Thymus (tissue), 11 donors: ENCODE data around the gene TOR1A. TPM values are rescaled to one million over a fixed set of nuclear protein-coding genes. Genes with fewer than 3 reads are reported as not detected.

Experiments
- DNase-seq, 9 donors: peaks; one replicate each; pipeline ENCODE4 v3.0.0-alpha.2; 2013; ENCODE audit warnings: low spot score in 9 of 9, low read depth in 6 of 9, missing footprints in 1 of 9
- H3K27ac ChIP-seq, 2 donors: one replicate each; pipeline ENCODE4 v1.5.1; 2013; ENCODE audit warnings: control low read depth in 1 of 2, low read depth in 1 of 2, low read length in 1 of 2, mild to moderate bottlenecking in 1 of 2, moderate library complexity in 1 of 2
- H3K27me3 ChIP-seq, 2 donors: one replicate each; pipeline ENCODE4 v1.5.1; 2013; ENCODE audit warnings: low read length in 1 of 2; ENCODE audit not compliant: control insufficient read depth in 2 of 2, insufficient read depth in 1 of 2
- H3K36me3 ChIP-seq, 2 donors: one replicate each; pipeline ENCODE4 v1.5.1; 2013; ENCODE audit warnings: low read length in 1 of 2, mild to moderate bottlenecking in 1 of 2, moderate library complexity in 1 of 2; ENCODE audit not compliant: control insufficient read depth in 2 of 2, insufficient read depth in 2 of 2
- H3K4me1 ChIP-seq, 2 donors: one replicate each; pipeline ENCODE4 v1.5.1; 2013; ENCODE audit warnings: low read length in 2 of 2; ENCODE audit not compliant: control insufficient read depth in 2 of 2, insufficient read depth in 2 of 2
- H3K4me3 ChIP-seq, 2 donors: one replicate each; pipeline ENCODE4 v1.5.1; 2013; ENCODE audit warnings: low read length in 2 of 2, control low read depth in 1 of 2, mild to moderate bottlenecking in 1 of 2
- H3K9me3 ChIP-seq, 2 donors: one replicate each; pipeline ENCODE4 v1.5.1; 2013; ENCODE audit warnings: low read length in 1 of 2, mild to moderate bottlenecking in 1 of 2; ENCODE audit not compliant: control insufficient read depth in 2 of 2, insufficient read depth in 1 of 2
- WGBS: extraction: QIAGEN DNeasy Blood & Tissue Kit; methylation state at CpG from one replicate; pipeline ENCODE4 v1.1.7; 2013; 5-methylcytosine and 5-hydroxymethylcytosine counted together
- polyA plus RNA-seq: library from polyadenylated mRNA; stranded (reverse); fragments of 200-250 nt; gene quantifications from one replicate; pipeline ENCODE4 v1.2.3, GENCODE V29; 2013
- total RNA-seq: library from RNA; stranded (reverse); fragments of 120-200 nt; gene quantifications from one replicate; pipeline ENCODE4 v1.2.4, GENCODE V29; 2013
- donor health status: healthy.

The TOR1A gene
- total and polyA plus RNA-seq, 2 donors: 28.6 to 30.0 TPM

- Histone ChIP-seq H3K36me3 (no peaks in the 10 kb centered on the region), H3K9me3 (peaks cover 2 to 7% of the 10 kb centered on the region in 2 donors), H3K4me3 (no peak overlapping the region), H3K27me3 (peaks cover 0 to 35% of the 10 kb centered on the region in 2 donors), H3K4me1 (peaks cover 0 to 13% of the 10 kb centered on the region in 2 donors), H3K27ac (no peak overlapping the region)
- no peak for DNase-seq
- WGBS: 88% methylated on average over 20 of the region's 20 CpGs
These were observed 49.0 kb downstream of the TOR1A start for GRCh38 chr9:129774791-129775447.

GRCh38 chr9:129773262-129774048 is 50.5 kb downstream of the TOR1A start:
- peaks cover 0 to 29% of the 10 kb centered on the region in 2 donors for H3K27me3 ChIP-seq
- H3K27ac ChIP-seq: no peak overlapping the region
- no peak overlapping the region for H3K4me3 ChIP-seq
- H3K36me3 ChIP-seq: no peaks in the 10 kb centered on the region
- peaks cover 0 to 13% of the 10 kb centered on the region in 2 donors for H3K4me1 ChIP-seq
- H3K9me3 ChIP-seq: peaks cover 2 to 7% of the 10 kb centered on the region in 2 donors
- WGBS: 93% methylated on average over 10 of the region's 10 CpGs
- no peak for DNase-seq

- Histone ChIP-seq H3K4me3 (no peak overlapping the region), H3K27ac (no peak overlapping the region), H3K4me1 (no peaks in the 10 kb centered on the region), H3K36me3 (no peaks in the 10 kb centered on the region), H3K9me3 (no peaks in the 10 kb centered on the region), H3K27me3 (peaks cover 0 to 12% of the 10 kb centered on the region in 2 donors)
- 92% methylated on average over 5 of the region's 5 CpGs for WGBS
- DNase-seq: no peak
These were observed 53.2 kb downstream of the TOR1A start for GRCh38 chr9:129770741-129771140.

- H3K9me3 ChIP-seq: no peaks in the 10 kb centered on the region
- no peaks in the 10 kb centered on the region for H3K36me3 ChIP-seq
- peaks cover 0 to 6% of the 10 kb centered on the region in 2 donors for H3K27me3 ChIP-seq
- no peak overlapping the region for H3K27ac ChIP-seq
- no peaks in the 10 kb centered on the region for H3K4me1 ChIP-seq
- WGBS: 94% methylated on average over 5 of the region's 5 CpGs
- DNase-seq: no peak
- H3K4me3 ChIP-seq: no peak overlapping the region
These were observed 54.3 kb downstream of the TOR1A start for GRCh38 chr9:129769669-129770068.

GRCh38 chr9:129768486-129768885 is 55.5 kb downstream of the TOR1A start:
- H3K27me3 ChIP-seq: peaks cover 0 to under 1% of the 10 kb centered on the region in 2 donors
- no peaks in the 10 kb centered on the region for H3K36me3 ChIP-seq
- no peak for DNase-seq
- no peak overlapping the region for H3K4me3 ChIP-seq
- H3K4me1 ChIP-seq: no peaks in the 10 kb centered on the region
- no peak overlapping the region for H3K27ac ChIP-seq
- no peaks in the 10 kb centered on the region for H3K9me3 ChIP-seq
- WGBS: 97% methylated on average over 6 of the region's 6 CpGs

- no peak overlapping the region for H3K27ac ChIP-seq
- no peak overlapping the region for H3K4me3 ChIP-seq
- DNase-seq: no peak
- H3K27me3 ChIP-seq: peaks cover 0 to 9% of the 10 kb centered on the region in 2 donors
- H3K36me3 ChIP-seq: no peaks in the 10 kb centered on the region
- H3K9me3 ChIP-seq: no peaks in the 10 kb centered on the region
- H3K4me1 ChIP-seq: no peaks in the 10 kb centered on the region
- 97% methylated on average over 4 of the region's 4 CpGs for WGBS
These were observed 58.1 kb downstream of the TOR1A start for GRCh38 chr9:129765764-129766317.

GRCh38 chr9:129762985-129763926 is 60.7 kb downstream of the TOR1A start:
- H3K36me3 ChIP-seq: no peaks in the 10 kb centered on the region
- 95% methylated on average over 13 of the region's 13 CpGs for WGBS
- H3K4me3 ChIP-seq: no peak overlapping the region
- peak overlapping the region in 1 of 2 donors; percentile 31 for H3K27ac ChIP-seq
- peaks cover 0 to 15% of the 10 kb centered on the region in 2 donors for H3K27me3 ChIP-seq
- H3K4me1 ChIP-seq: no peaks in the 10 kb centered on the region
- DNase-seq: no peak
- no peaks in the 10 kb centered on the region for H3K9me3 ChIP-seq
